C4-2B (cell line): ENCODE data around the gene SNRNP40.
A peak's percentile ranks its signal among the peaks of the same experiment; 100 is the strongest.

ENCODE experiments used
- H3K27ac ChIP-seq: fragments of 450-650 bp; 2 replicates; pipeline ENCODE4 v1.5.1; 2017
- ZFX ChIP-seq: fragments of 450-650 bp; IDR thresholded peaks from 2 replicates; pipeline ENCODE4 v1.6.1; 2017
- TF ChIP-seq, protein P1 (sequence below): fragments of 450-650 bp; conservative IDR thresholded peaks from 2 replicates; pipeline ENCODE4 v1.5.1; 2017; ENCODE audit warnings: mild to moderate bottlenecking

Gene SNRNP40

DNA sequence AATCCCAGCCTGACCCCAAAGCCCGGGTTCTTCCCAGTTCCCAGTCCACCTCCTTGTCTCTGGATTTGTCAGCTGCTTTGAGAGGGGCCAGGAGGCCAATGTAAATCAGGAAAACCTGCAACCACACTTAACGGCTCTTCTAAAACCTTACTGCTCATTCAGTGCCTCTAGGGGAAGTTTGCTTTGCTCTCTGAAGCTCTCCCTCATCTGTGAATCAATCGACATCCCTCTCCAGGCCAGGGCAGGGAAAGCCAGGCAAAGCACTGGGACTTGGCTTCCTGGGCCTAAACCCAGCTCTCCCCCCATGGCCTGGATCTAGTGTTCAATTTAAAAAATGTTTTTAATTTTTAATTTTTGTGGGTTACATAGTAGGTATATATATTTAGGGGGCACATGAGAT is 66.2 kb downstream of the SNRNP40 start:
- TF ChIP-seq, protein P1, sequence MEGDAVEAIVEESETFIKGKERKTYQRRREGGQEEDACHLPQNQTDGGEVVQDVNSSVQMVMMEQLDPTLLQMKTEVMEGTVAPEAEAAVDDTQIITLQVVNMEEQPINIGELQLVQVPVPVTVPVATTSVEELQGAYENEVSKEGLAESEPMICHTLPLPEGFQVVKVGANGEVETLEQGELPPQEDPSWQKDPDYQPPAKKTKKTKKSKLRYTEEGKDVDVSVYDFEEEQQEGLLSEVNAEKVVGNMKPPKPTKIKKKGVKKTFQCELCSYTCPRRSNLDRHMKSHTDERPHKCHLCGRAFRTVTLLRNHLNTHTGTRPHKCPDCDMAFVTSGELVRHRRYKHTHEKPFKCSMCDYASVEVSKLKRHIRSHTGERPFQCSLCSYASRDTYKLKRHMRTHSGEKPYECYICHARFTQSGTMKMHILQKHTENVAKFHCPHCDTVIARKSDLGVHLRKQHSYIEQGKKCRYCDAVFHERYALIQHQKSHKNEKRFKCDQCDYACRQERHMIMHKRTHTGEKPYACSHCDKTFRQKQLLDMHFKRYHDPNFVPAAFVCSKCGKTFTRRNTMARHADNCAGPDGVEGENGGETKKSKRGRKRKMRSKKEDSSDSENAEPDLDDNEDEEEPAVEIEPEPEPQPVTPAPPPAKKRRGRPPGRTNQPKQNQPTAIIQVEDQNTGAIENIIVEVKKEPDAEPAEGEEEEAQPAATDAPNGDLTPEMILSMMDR: no peak
- TF ChIP-seq ZFX: no peak

DNA sequence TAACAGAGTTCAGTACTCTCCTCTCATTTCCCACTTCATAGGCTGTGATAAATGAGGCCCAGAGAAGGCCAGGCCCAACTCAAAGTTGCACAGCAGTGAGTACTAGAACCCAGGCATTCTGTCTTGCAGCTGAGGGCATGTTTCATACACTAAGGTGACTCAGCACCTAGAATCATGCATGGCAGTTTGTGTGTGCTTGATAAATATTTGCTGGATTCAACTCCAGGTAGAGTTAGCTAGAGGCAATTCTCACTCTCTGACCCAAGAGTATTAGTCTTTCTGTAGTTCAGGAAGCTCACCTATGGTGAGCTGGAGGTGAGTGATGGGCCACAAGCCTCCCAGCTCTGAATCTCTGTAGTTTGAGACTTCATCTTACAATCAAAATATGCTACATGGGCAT is 67.6 kb downstream of the SNRNP40 start:
- H3K27ac ChIP-seq: peak overlapping the region; percentile 23; the same call in 1 of the 2 replicates
- no peak for TF ChIP-seq ZFX
- TF ChIP-seq, protein P1: no peak

More for the DNA sequence above, 66.2 kb downstream of the SNRNP40 start:
- H3K27ac ChIP-seq: no peak overlapping the region

DNA sequence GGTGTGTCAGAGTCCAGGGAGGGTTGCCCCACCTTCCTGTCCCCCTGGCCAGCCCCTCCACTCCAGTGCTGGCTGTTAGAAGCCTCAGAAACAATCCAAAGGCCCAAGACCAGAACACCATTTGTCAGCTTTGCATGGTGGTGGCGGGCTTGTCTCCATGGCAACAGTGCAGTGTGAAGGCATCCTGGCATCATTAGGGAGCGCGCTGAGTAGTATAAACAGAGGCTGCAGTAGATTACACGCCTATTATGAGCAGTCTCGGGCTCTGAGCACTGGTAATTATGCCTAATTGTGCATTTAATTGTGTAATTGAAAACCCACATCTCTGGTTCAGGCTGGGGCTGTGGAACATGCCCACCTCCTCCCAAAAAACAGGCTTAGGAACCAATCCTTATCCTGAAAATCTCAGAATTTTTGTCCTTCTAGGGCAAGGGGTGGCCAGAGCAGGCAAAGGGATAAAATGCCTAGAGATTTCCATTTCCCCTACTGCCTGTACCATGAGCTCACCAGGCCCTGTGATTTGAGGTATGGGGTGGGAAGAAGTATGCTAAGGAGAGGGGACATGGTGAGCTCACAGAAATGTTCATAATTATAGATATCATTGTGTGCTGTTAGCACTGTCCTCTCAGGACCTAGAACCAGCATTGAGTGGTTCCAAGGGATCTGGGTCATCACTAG is 68.6 kb downstream of the SNRNP40 start:
- peak overlapping the region; percentile 23; the same call in 1 of the 2 replicates for H3K27ac ChIP-seq
- no peak for TF ChIP-seq ZFX
- TF ChIP-seq, protein P1: no peak

DNA sequence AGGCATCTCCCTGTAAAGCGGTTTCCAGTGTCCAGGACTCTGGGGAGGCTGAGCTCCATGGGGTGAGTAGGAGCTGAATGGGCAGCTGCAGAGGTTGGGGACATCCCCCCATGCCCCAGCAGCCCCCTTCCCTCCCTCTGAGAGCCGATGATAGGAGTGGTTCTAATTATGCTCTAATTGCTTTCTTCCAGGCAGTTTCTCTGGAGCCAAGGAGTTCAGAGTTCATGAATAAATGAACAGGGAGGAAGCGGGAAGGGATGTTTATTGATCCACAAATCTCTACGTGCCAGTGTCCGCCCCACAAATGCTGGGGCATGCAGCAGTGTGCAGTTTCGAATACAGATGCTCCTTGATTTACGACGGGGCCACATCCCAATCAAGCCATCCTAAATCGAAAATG is 72.5 kb downstream of the SNRNP40 start:
- TF ChIP-seq, protein P1: no peak
- no peak for TF ChIP-seq ZFX
- H3K27ac ChIP-seq: no peak overlapping the region

DNA sequence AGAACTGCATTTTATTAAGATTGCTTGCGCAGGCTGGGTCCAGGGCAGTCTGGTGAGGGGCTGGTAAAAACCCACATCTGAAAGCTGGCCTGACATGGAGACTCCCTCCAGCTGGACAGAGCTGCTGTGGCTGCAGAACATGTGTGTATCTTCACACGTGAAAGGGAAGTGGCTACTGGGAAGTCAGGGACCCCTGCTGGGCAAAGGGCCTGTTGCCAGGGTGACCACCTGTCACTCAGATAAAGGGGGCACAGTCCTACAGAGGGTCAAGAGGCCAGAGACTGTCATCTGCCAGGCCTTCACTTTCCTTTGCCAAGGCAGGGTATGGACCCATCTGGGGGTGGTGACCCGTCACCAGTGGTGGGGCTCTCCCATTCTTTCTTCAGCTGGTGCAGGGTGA is 74.4 kb downstream of the SNRNP40 start:
- H3K27ac ChIP-seq: no peak overlapping the region
- TF ChIP-seq ZFX: no peak
- TF ChIP-seq, protein P1: no peak

DNA sequence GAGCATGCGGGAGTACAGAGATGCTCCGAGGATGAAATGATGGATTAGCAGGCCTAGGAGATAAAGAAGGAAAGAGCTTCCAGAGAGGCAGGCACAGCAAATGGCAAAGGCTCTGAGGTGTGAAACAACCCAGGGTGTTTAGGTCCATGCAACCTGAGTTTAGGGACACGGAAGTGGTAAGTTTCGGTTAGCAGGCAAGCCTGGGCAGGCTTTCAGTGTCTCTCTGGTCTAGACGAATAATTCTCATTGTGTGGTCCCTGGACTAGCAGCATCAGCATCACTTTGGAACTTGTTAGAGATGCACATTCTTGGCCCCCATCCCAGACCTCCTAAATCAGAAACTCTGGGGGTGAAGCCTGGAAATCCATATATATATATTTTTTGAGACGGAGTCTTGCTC is 75.5 kb downstream of the SNRNP40 start:
- TF ChIP-seq, protein P1: no peak
- TF ChIP-seq ZFX: no peak
- H3K27ac ChIP-seq: no peak overlapping the region

DNA sequence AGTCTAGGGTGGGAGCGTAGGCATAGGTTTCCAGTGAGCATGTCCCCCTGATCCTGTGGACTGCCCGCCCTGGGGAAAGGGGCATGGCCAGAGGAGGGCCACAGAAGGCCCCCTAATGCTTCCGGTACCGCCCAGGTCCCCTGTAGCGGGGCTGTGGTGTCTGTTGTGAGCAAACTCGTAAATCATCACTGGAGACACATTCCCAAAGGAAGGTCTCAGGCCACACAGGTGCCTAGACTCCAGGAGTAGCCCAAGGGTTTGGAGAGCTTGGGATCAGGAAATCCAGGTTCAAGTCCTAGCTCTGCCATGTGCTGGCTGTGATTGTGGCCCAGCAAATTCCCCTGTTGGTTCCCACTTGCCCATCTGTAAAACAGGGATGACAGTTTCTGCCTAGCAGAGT is 77.1 kb downstream of the SNRNP40 start:
- TF ChIP-seq, protein P1: no peak
- H3K27ac ChIP-seq: no peak overlapping the region
